Liver (tissue), 9 donors: ENCODE data around the gene APOBEC2. TPM values are rescaled to one million over a fixed set of nuclear protein-coding genes. Genes with fewer than 3 reads are reported as not detected.
A peak's percentile ranks its signal among the peaks of the same experiment; 100 is the strongest.

ENCODE experiments used
- DNase-seq: peaks from one replicate; pipeline ENCODE4 v3.0.0-alpha.2; 2017; ENCODE audit warnings: low spot score
- H3K27ac ChIP-seq, 2 donors: one replicate each; pipeline ENCODE4 v1.7.0; 2013; ENCODE audit warnings: inconsistent platforms in 2 of 2, low read length in 2 of 2, control low read depth in 1 of 2, low read depth in 1 of 2, mild to moderate bottlenecking in 1 of 2
- H3K27me3 ChIP-seq, 4 donors: one replicate each; pipeline versions ENCODE4 v1.6.1 to v1.7.0; 2013; ENCODE audit warnings: low read length in 3 of 4, inconsistent platforms in 1 of 4, mild to moderate bottlenecking in 1 of 4, moderate library complexity in 1 of 4; ENCODE audit not compliant: control insufficient read depth in 4 of 4, insufficient read depth in 4 of 4
- H3K36me3 ChIP-seq, 4 donors: one replicate each; pipeline versions ENCODE4 v1.6.1 to v1.7.0; 2013; ENCODE audit warnings: low read length in 3 of 4, mild to moderate bottlenecking in 3 of 4, low read depth in 1 of 4, moderate library complexity in 1 of 4; ENCODE audit not compliant: control insufficient read depth in 4 of 4, insufficient read depth in 3 of 4
- H3K4me1 ChIP-seq, 4 donors: one replicate each; pipeline versions ENCODE4 v1.6.1 to v1.7.0; 2013; ENCODE audit warnings: low read length in 3 of 4, mild to moderate bottlenecking in 3 of 4, moderate library complexity in 1 of 4; ENCODE audit not compliant: control insufficient read depth in 4 of 4, insufficient read depth in 4 of 4
- H3K4me3 ChIP-seq, 3 donors: one replicate each; pipeline versions ENCODE4 v1.6.1 to v1.7.0; 2013; ENCODE audit warnings: low read length in 3 of 3, control low read depth in 1 of 3, low read depth in 1 of 3, mild to moderate bottlenecking in 1 of 3
- H3K9ac ChIP-seq, 2 donors: one replicate each; pipeline ENCODE4 v1.7.0; 2013; ENCODE audit warnings: low read length in 2 of 2, mild to moderate bottlenecking in 2 of 2, moderate library complexity in 2 of 2, control low read depth in 1 of 2, low read depth in 1 of 2
- H3K9me3 ChIP-seq, 4 donors: one replicate each; pipeline versions ENCODE4 v1.6.1 to v1.7.0; 2013; ENCODE audit warnings: low read length in 3 of 4; ENCODE audit not compliant: control insufficient read depth in 4 of 4
- EGR1 ChIP-seq, 2 donors: IDR thresholded peaks; 2 replicates each; pipeline ENCODE4 v1.6.1; 2016 to 2018; ENCODE audit warnings: antibody characterized with exemption in 2 of 2, low read depth in 2 of 2
- FOXA1 ChIP-seq: IDR thresholded peaks from 2 replicates; pipeline ENCODE4 v1.6.1; 2016; ENCODE audit warnings: antibody characterized with exemption
- FOXA2 ChIP-seq: IDR thresholded peaks from 2 replicates; pipeline ENCODE4 v1.6.1; 2016; ENCODE audit warnings: antibody characterized with exemption
- GABPA ChIP-seq, 2 donors: IDR thresholded peaks in 1 of 2; conservative IDR thresholded peaks in 1 of 2; 2 replicates each; pipeline ENCODE4 v1.6.1; 2016; ENCODE audit warnings: antibody characterized with exemption in 2 of 2, mild to moderate bottlenecking in 1 of 2, moderate library complexity in 1 of 2
- HNF4A ChIP-seq, 2 donors: conservative IDR thresholded peaks; 2 replicates each; pipeline ENCODE4 v1.6.1; 2016; ENCODE audit warnings: antibody characterized with exemption in 2 of 2, mild to moderate bottlenecking in 2 of 2
- HNF4G ChIP-seq: IDR thresholded peaks from 2 replicates; pipeline ENCODE4 v1.6.1; 2016; ENCODE audit warnings: antibody characterized with exemption
- JUND ChIP-seq, 2 donors: IDR thresholded peaks; 2 replicates each; pipeline ENCODE4 v1.6.1; 2016; ENCODE audit warnings: antibody characterized with exemption in 2 of 2
- NR2F2 ChIP-seq: IDR thresholded peaks from 2 replicates; pipeline ENCODE4 v1.6.1; 2016; ENCODE audit warnings: antibody characterized with exemption
- RAD21 ChIP-seq, 2 donors: IDR thresholded peaks; 2 replicates each; pipeline ENCODE4 v1.6.1; 2016; ENCODE audit warnings: antibody characterized with exemption in 2 of 2, mild to moderate bottlenecking in 2 of 2
- RXRA ChIP-seq, 2 donors: IDR thresholded peaks; 2 replicates each; pipeline ENCODE4 v1.6.1; 2017 to 2018; ENCODE audit warnings: antibody characterized with exemption in 2 of 2, mild to moderate bottlenecking in 1 of 2
- SP1 ChIP-seq: IDR thresholded peaks from 2 replicates; pipeline ENCODE4 v1.6.1; 2018; ENCODE audit warnings: antibody characterized with exemption, mild to moderate bottlenecking
- TAF1 ChIP-seq: conservative IDR thresholded peaks from 2 replicates; pipeline ENCODE4 v1.6.1; 2016; ENCODE audit warnings: antibody characterized with exemption, mild to moderate bottlenecking
- YY1 ChIP-seq: IDR thresholded peaks from 2 replicates; pipeline ENCODE4 v1.6.1; 2016; ENCODE audit warnings: antibody characterized with exemption, mild to moderate bottlenecking
- ZBTB33 ChIP-seq: IDR thresholded peaks from 2 replicates; pipeline ENCODE4 v1.6.1; 2016; ENCODE audit warnings: antibody characterized with exemption
- WGBS: extraction: QIAGEN DNeasy Blood & Tissue Kit; methylation state at CpG from one replicate; pipeline ENCODE4 v1.1.7; 2013; 5-methylcytosine and 5-hydroxymethylcytosine counted together
- polyA plus RNA-seq, 2 donors: library from polyadenylated mRNA; stranded (reverse) in 1 of 2; unstranded in 1 of 2; fragments of 200-250 nt in 1 of 2; fragments of >200 nt in 1 of 2; fragmentation: Nextera tagmentation in 1 of 2; extraction: Ambion mirVana in 1 of 2; gene quantifications; one replicate each; pipeline versions ENCODE4 v1.2.1 to v1.2.3, GENCODE V29; 2013 to 2015
- total RNA-seq, 2 donors: library from RNA; depleted of rRNA; stranded (reverse); fragments of >200 nt; gene quantifications; one replicate each; pipeline ENCODE4 v1.2.3, GENCODE V29; 2014
- TF ChIP-seq, protein P1 (sequence below): IDR thresholded peaks from 2 replicates; pipeline ENCODE4 v1.6.1; 2016; ENCODE audit warnings: antibody characterized with exemption
- TF ChIP-seq, protein P2 (sequence below): fragments of 150-350 bp; IDR thresholded peaks from 2 replicates; pipeline ENCODE4 v1.5.1; 2017; ENCODE audit warnings: improper control_type of control experiment, low read depth, low read length; ENCODE audit not compliant: missing input control
- TF ChIP-seq, protein P3 (sequence below): IDR thresholded peaks from 2 replicates; pipeline ENCODE4 v1.6.1; 2016; ENCODE audit warnings: antibody characterized with exemption
- TF ChIP-seq, protein P4 (sequence below): IDR thresholded peaks from 2 replicates; pipeline ENCODE4 v1.6.1; 2016; ENCODE audit warnings: antibody characterized with exemption, mild to moderate bottlenecking
- donor health status: healthy.
- donor health status: healthy.
- donor health status: healthy.
- donor health status: healthy.
- donor health status: healthy.

Gene APOBEC2
- total and polyA plus RNA-seq, 4 donors = 1.6 to 2.3 TPM; not detected in 2

DNA sequence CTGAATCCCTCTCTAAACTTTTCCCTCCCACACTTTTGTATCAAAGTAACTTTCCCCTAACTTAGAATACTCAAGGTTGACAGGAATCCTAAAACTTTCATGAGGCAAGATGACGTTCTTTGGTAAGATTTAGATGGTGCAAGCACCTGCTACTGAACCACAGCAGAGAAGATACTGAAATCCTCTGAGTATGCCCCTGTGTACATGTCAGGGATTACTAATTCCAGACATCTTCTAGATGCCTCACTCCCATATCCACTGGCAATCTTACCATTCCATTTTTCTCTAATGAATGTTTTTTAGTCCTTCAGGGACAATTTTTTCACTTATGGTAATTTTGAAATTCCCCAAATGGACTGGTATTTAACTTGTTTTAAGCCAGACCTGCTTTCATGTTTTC is 9.1 kb downstream of the APOBEC2 start (continued):
- TF ChIP-seq, protein P1, sequence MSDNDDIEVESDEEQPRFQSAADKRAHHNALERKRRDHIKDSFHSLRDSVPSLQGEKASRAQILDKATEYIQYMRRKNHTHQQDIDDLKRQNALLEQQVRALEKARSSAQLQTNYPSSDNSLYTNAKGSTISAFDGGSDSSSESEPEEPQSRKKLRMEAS = no peak
- no peak for TF ChIP-seq NR2F2
- TF ChIP-seq, protein P2, sequence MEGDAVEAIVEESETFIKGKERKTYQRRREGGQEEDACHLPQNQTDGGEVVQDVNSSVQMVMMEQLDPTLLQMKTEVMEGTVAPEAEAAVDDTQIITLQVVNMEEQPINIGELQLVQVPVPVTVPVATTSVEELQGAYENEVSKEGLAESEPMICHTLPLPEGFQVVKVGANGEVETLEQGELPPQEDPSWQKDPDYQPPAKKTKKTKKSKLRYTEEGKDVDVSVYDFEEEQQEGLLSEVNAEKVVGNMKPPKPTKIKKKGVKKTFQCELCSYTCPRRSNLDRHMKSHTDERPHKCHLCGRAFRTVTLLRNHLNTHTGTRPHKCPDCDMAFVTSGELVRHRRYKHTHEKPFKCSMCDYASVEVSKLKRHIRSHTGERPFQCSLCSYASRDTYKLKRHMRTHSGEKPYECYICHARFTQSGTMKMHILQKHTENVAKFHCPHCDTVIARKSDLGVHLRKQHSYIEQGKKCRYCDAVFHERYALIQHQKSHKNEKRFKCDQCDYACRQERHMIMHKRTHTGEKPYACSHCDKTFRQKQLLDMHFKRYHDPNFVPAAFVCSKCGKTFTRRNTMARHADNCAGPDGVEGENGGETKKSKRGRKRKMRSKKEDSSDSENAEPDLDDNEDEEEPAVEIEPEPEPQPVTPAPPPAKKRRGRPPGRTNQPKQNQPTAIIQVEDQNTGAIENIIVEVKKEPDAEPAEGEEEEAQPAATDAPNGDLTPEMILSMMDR = no peak

GRCh38 chr6:41063884-41064285 is 10.9 kb downstream of the APOBEC2 start:
- no peak for DNase-seq
- H3K27ac ChIP-seq = peak overlapping the region; percentile 61 to 71
- peaks cover 0 to 10% (median 5%) of the 10 kb centered on the region in 4 donors for H3K36me3 ChIP-seq
- no peak for TF ChIP-seq JUND (IDR thresholded peaks at IDR 0.05)
- peak; percentile 38 for TF ChIP-seq FOXA2
- TF ChIP-seq TAF1 = no peak
- TF ChIP-seq HNF4G = no peak
- TF ChIP-seq GABPA (IDR thresholded peaks at IDR 0.05 in 1 of 2, conservative IDR thresholded peaks at IDR 0.05 in 1 of 2) = no peak
- TF ChIP-seq NR2F2 = no peak
- no peak for TF ChIP-seq FOXA1
- TF ChIP-seq RXRA (IDR thresholded peaks at IDR 0.05) = no peak
- TF ChIP-seq YY1 = no peak
- peak in 1 of 2 donors; percentile 33 for TF ChIP-seq RAD21 (IDR thresholded peaks at IDR 0.05)
- TF ChIP-seq, protein P2 = no peak
- TF ChIP-seq, protein P3, sequence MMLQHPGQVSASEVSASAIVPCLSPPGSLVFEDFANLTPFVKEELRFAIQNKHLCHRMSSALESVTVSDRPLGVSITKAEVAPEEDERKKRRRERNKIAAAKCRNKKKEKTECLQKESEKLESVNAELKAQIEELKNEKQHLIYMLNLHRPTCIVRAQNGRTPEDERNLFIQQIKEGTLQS = no peak
- TF ChIP-seq SP1 = peak; percentile 40
- TF ChIP-seq EGR1 (IDR thresholded peaks at IDR 0.05; ENCODE audit: low read depth in 2 of 2) = no peak
- TF ChIP-seq ZBTB33 = no peak
- TF ChIP-seq, protein P1 = no peak
- TF ChIP-seq HNF4A (conservative IDR thresholded peaks at IDR 0.05) = peak in 1 of 2 donors; percentile 6
- TF ChIP-seq, protein P4, sequence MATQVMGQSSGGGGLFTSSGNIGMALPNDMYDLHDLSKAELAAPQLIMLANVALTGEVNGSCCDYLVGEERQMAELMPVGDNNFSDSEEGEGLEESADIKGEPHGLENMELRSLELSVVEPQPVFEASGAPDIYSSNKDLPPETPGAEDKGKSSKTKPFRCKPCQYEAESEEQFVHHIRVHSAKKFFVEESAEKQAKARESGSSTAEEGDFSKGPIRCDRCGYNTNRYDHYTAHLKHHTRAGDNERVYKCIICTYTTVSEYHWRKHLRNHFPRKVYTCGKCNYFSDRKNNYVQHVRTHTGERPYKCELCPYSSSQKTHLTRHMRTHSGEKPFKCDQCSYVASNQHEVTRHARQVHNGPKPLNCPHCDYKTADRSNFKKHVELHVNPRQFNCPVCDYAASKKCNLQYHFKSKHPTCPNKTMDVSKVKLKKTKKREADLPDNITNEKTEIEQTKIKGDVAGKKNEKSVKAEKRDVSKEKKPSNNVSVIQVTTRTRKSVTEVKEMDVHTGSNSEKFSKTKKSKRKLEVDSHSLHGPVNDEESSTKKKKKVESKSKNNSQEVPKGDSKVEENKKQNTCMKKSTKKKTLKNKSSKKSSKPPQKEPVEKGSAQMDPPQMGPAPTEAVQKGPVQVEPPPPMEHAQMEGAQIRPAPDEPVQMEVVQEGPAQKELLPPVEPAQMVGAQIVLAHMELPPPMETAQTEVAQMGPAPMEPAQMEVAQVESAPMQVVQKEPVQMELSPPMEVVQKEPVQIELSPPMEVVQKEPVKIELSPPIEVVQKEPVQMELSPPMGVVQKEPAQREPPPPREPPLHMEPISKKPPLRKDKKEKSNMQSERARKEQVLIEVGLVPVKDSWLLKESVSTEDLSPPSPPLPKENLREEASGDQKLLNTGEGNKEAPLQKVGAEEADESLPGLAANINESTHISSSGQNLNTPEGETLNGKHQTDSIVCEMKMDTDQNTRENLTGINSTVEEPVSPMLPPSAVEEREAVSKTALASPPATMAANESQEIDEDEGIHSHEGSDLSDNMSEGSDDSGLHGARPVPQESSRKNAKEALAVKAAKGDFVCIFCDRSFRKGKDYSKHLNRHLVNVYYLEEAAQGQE = no peak
- H3K9ac ChIP-seq = no peak overlapping the region
- peaks cover 5 to 34% (median 30%) of the 10 kb centered on the region in 4 donors for H3K4me1 ChIP-seq
- WGBS = 38% methylated on average over 2 of the region's 2 CpGs
- no peaks in the 10 kb centered on the region for H3K9me3 ChIP-seq
- no peaks in the 10 kb centered on the region for H3K27me3 ChIP-seq
- no peak overlapping the region for H3K4me3 ChIP-seq
